GM18511 (cell line): Measurements from ENCODE around the gene PRLH.
"Not testable (repeated sequence)": the region's sequence is repeated elsewhere in the genome, so short reads cannot be mapped to it uniquely, and the experiment has no call there.

Experiments used
- ATAC-seq: cut with Tn5 transposase; IDR thresholded peaks from one replicate; pipeline ENCODE4 v1.9.1; 2021; ENCODE audit warnings: mild to moderate bottlenecking, moderate library complexity; ENCODE audit not compliant: unreplicated experiment

PRLH gene

DNA sequence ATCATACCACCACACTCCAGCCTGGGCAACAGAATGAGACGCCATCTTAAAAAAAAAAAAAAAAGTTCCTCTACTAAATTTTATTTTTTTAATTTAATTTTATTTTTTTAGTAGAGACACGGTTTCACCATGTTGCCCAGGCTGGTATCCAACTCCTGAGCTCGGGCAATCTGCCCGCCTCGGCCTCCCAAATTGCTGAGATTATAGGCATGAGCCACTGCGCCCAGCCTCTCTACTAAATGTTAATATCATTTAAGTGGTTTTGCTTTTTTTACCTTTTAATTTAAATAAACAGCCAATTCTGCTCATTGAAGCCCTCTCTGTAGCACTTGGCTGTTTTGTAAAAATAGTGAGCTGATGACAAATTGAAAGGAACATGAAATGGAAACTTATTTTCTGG lies 15.0 kb downstream of the PRLH start:
- ATAC-seq, result no peak

DNA sequence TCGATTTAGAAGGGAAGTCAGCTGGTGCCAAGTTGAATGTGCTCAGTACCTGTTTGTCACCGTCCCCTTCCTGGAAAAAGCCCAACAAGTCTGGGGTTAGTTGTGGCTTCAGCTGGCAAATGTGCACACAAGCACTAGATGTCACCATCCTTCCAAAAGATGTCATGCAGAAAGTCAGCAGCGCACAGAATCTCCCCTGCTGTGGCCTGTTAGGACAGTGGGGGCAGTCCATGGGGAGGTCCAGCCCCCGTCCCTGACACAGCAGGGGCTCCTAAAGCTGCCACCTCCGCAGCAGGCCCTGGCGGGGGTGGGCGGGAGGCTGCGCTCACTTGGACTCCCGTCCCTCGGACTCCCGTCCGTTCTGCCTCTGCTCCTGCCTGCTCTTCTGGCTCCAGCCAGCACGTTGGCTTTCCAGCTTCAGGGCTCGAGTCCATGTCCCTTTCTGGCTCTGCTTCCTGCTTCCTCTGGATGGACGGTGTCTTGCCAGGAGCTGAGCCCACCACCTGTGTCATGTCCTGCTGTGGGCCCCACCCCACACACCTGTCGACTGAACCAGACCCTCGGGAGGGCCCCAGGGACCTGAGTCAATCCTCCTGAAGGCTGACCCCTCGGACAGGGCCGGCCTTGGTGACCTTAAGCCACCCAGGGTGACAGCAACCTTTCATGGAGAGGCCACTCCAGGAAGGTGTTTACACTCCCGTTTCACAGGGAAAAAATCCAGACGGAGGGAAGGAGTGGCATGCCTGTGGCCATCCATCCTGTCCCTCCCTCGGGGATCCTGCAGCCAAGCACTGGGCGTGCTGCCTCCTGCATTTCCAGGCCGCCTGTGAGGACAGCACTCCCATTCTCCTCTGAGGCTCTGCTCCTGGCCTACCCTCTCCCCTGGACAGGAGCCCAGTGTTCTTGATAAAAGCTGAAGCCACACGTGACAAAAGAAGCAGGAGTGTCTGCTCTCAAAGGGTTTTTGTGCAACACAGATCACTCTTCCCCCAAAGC lies 15.7 kb downstream of the PRLH start:
- peak; percentile 70 for ATAC-seq

DNA sequence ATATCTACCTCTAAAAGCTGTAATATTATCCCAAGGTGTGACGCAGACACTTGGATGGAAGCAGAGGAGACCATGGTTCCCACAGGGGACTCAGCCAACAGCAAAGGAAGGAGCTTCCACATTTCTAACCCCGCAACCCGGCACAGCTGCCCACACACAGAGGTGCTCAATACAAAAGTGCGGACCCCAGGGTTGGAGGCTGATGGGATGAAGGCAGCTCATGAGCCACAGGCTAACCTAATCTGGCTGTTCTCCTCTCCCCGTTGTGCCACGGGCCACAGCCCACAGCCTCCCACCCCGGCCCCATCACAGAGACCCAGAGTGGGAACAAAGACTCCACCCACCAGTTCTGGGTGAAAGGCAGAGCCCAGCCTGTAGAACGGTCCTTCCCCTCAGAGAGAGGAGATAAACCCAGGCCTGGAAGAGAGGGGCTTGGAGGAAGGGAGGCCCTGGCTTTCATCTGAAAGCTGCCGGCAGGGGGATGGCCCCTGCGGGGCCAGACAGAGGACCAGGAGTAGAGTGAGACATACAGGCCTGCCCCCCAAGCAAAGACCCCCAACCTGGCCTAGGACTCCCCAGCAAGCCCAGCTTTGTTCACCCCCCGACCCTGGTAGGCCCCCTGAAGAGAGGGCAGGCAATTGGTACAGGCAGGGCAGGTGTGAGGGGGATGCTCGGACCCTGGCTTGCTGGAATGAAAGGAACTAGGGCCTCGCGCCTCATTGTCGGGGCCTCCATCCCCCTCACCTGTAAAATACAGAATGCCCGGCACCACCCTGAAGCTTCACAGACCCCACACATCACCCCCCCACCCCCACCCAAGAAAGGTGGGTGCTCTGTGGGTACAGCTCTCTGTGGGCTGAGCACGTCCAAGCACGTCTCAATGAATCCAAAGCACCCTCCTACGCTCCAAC lies 17.3 kb downstream of the PRLH start:
- ATAC-seq, result no peak

- no peak for ATAC-seq
Measured at GRCh38 chr2:237585590-237586221, 19.3 kb downstream of the PRLH start.

- no peak for ATAC-seq
Measured at GRCh38 chr2:237588044-237588696, 21.8 kb downstream of the PRLH start.

- no peak for ATAC-seq
Measured at GRCh38 chr2:237590272-237591140, 24.1 kb downstream of the PRLH start, which contains the start of gene RAB17. RAB17 (minus strand) TSS chr2:237590734; CDS start chr2:237586154, 4,580 bp downstream.

GRCh38 chr2:237591141-237591881 lies 24.9 kb downstream of the PRLH start:
- no peak for ATAC-seq

DNA sequence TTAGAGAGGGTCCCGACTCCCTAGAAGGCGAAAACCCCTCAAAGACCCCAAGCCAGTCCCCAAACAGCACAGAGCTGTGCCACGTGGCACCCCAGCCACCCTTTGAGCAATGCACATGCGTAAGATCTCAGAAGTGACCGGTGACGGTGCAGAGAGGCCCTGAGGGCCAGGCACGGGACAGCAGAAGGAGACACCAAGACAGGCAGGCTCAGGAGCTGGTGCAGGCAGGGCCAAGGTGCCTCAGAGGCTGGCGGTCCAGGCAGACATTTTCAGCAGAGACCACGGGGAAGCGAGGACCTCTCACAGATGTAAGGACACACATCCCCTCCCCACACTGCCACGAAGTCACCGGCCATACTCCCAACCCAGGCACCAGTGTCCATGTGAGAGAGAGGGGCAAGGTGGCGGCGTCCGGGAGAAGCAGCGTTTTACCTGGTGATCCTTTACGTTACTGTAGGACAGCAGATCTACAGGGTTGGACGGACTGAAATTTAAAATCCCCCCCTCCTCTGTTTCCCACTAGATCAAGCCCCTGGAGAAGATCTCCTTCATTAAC lies 26.1 kb downstream of the PRLH start:
- ATAC-seq, result no peak

- no peak for ATAC-seq
Measured at GRCh38 chr2:237593036-237593435, 26.7 kb downstream of the PRLH start.

GRCh38 chr2:237593596-237594320 lies 27.4 kb downstream of the PRLH start:
- ATAC-seq, result no peak

- ATAC-seq, result no peak
Measured at GRCh38 chr2:237594514-237594871, 28.1 kb downstream of the PRLH start.

- not testable (repeated sequence) for ATAC-seq
Measured at GRCh38 chr2:237595829-237596519, 29.6 kb downstream of the PRLH start.

GRCh38 chr2:237596520-237597195 lies 30.3 kb downstream of the PRLH start:
- no peak for ATAC-seq

- ATAC-seq, result no peak
Measured at GRCh38 chr2:237597196-237598145, 31.1 kb downstream of the PRLH start.

GRCh38 chr2:237598468-237599208 lies 32.3 kb downstream of the PRLH start:
- ATAC-seq, result no peak
